Endothelial cell of umbilical vein (primary cell): ENCODE data around the gene AUTS2. TPM values are rescaled to one million over a fixed set of nuclear protein-coding genes. Genes with fewer than 3 reads are reported as not detected.

Source experiments
- BruUV-seq: library from RNA; stranded (reverse); fragments of 400-500 nt; replicated peaks from 2 replicates; lab custom pipeline; 2021; lab: Mats Ljungman, UMichigan
- CTCF ChIA-PET: fragments of 300-600, 350-600 bp; sonication (Branson Sonifier 250); formaldehyde crosslinking; loops from one replicate; lab custom pipeline; 2021; ENCODE audit warnings: antibody characterized with exemption, inconsistent platforms; lab: Charles Lee
- POLR2A ChIA-PET: fragments of 300-600, 350-600 bp; sonication (Branson Sonifier 250); formaldehyde crosslinking; loops from one replicate; lab custom pipeline; 2021; ENCODE audit warnings: antibody characterized with exemption, inconsistent platforms; lab: Charles Lee
- DNase-seq: peaks from one replicate; pipeline ENCODE4 v3.0.0-alpha.2; 2011; ENCODE audit warnings: low read depth, low spot score
- FAIRE-seq: peaks from 2 replicates; lab custom pipeline; 2011; peaks lifted over from hg19 to GRCh38; lab: Jason Lieb, UNC
- H2AFZ ChIP-seq: 2 replicates; pipeline ENCODE4 v1.6.0; 2012; ENCODE audit warnings: low read depth, low read length, control low read depth, inconsistent platforms
- H3K27ac ChIP-seq: 2 replicates; pipeline ENCODE4 v1.5.1; 2011; ENCODE audit warnings: low read depth, mild to moderate bottlenecking, control low read depth, low read length, moderate library complexity; ENCODE audit not compliant: insufficient read depth
- H3K27me3 ChIP-seq, 2 experiments: 2 replicates each; pipeline versions ENCODE4 v1.6.0 to v1.6.1; 2011; ENCODE audit warnings: low read length in 2 of 2, mixed read lengths in 1 of 2; ENCODE audit not compliant: control insufficient read depth in 2 of 2, insufficient read depth in 2 of 2
- H3K36me3 ChIP-seq, 2 experiments: 2 replicates in 1 of 2; 3 replicates in 1 of 2; pipeline ENCODE4 v1.5.1; 2011; ENCODE audit warnings: low read length in 2 of 2, mild to moderate bottlenecking in 1 of 2, moderate library complexity in 1 of 2; ENCODE audit not compliant: control insufficient read depth in 2 of 2, insufficient read depth in 2 of 2; ENCODE audit errors: extremely low read depth in 1 of 2
- H3K4me1 ChIP-seq: 3 replicates; pipeline ENCODE4 v1.5.1; 2011; ENCODE audit warnings: mild to moderate bottlenecking, low read length; ENCODE audit not compliant: control insufficient read depth, insufficient read depth; ENCODE audit errors: extremely low read depth
- H3K4me2 ChIP-seq: 2 replicates; pipeline ENCODE4 v1.6.1; 2011; ENCODE audit warnings: low read length, control low read depth, mixed read lengths; ENCODE audit not compliant: insufficient read depth
- H3K4me3 ChIP-seq, 3 experiments: fragments of 200-600 bp in 1 of 3; sonication (generic), shearing (Covaris generic) in 1 of 3; replicated peaks in 1 of 3; 2 replicates each; pipeline ENCODE4 v1.5.1; 2011 to 2016; ENCODE audit warnings: control low read depth in 3 of 3, low read length in 3 of 3, mild to moderate bottlenecking in 2 of 3, inconsistent platforms in 1 of 3, low read depth in 1 of 3, moderate library complexity in 1 of 3; ENCODE audit not compliant: insufficient read depth in 1 of 3
- H3K79me2 ChIP-seq: 2 replicates; pipeline ENCODE4 v1.6.0; 2012; ENCODE audit warnings: low read length, inconsistent platforms; ENCODE audit not compliant: control insufficient read depth, insufficient read depth
- H3K9ac ChIP-seq: replicated peaks from 2 replicates; pipeline ENCODE3; 2011; ENCODE audit warnings: low read length, control low read depth; ENCODE audit not compliant: insufficient read depth; ENCODE audit errors: extremely low read depth
- H3K9me1 ChIP-seq: replicated peaks from 3 replicates; pipeline ENCODE4 v1.6.0; 2011; ENCODE audit warnings: mild to moderate bottlenecking, low read length; ENCODE audit not compliant: control insufficient read depth, insufficient read depth; ENCODE audit errors: extremely low read depth
- H3K9me3 ChIP-seq: replicated peaks from 2 replicates; pipeline ENCODE4 v1.5.1; 2012; ENCODE audit warnings: low read length, inconsistent platforms; ENCODE audit not compliant: control insufficient read depth, insufficient read depth
- H4K20me1 ChIP-seq: replicated peaks from 2 replicates; pipeline ENCODE3; 2011; ENCODE audit warnings: mild to moderate bottlenecking, low read length; ENCODE audit not compliant: control insufficient read depth, insufficient read depth; ENCODE audit errors: extremely low read depth
- EZH2 ChIP-seq: IDR thresholded peaks from 2 replicates; pipeline ENCODE4 v1.6.1; 2012; ENCODE audit warnings: borderline replicate concordance, low read depth, mild to moderate bottlenecking, moderate library complexity, low read length, inconsistent platforms; ENCODE audit not compliant: severe bottlenecking
- FOS ChIP-seq: IDR thresholded peaks from 2 replicates; pipeline ENCODE4 v1.6.1; 2011; ENCODE audit warnings: mild to moderate bottlenecking, low read length, moderate library complexity, borderline replicate concordance; ENCODE audit not compliant: insufficient read depth
- GATA2 ChIP-seq: IDR thresholded peaks from 2 replicates; pipeline ENCODE4 v1.7.0; 2011; ENCODE audit warnings: low read depth, mild to moderate bottlenecking, moderate library complexity, mixed read lengths, low read length; ENCODE audit not compliant: insufficient read length, insufficient read depth
- JUN ChIP-seq: IDR thresholded peaks from 2 replicates; pipeline ENCODE4 v1.6.1; 2011; ENCODE audit warnings: borderline replicate concordance, low read depth; ENCODE audit not compliant: insufficient read length, insufficient read depth
- MYC ChIP-seq: IDR thresholded peaks from one replicate; pipeline ENCODE4 v1.6.1; 2011; ENCODE audit warnings: mild to moderate bottlenecking, low read depth, low read length
- POLR2A ChIP-seq: IDR thresholded peaks from 2 replicates; pipeline ENCODE4 v1.6.1; 2012; ENCODE audit warnings: low read depth, mild to moderate bottlenecking, control low read depth, low read length
- POLR2AphosphoS5 ChIP-seq: IDR thresholded peaks from 2 replicates; pipeline ENCODE4 v1.6.1; 2012; ENCODE audit warnings: low read depth, mild to moderate bottlenecking, control low read depth, low read length, moderate library complexity; ENCODE audit not compliant: insufficient read depth
- dilution Hi-C: fragments of 300-500 bp; cut with MboI; formaldehyde crosslinking; loops from one replicate; pipeline ENCODE4 v1.15.0; 2019; ENCODE audit warnings: low sequenced_read_pairs; ENCODE audit not compliant: extremely low pct_ligation_motif_present
- intact Hi-C: fragments of 100-400 bp; cut with micrococcal nuclease; formaldehyde crosslinking; loops from one replicate; pipeline ENCODE4 v1.10.0; 2022
- polyA plus RNA-seq, 4 experiments: library from polyadenylated mRNA; depleted of rRNA in 3 of 4; stranded (reverse) in 3 of 4; unstranded in 1 of 4; fragments of >200 nt; gene quantifications; 2 replicates each; pipeline versions ENCODE4 v1.2.1 to v1.2.3, GENCODE V29; 2011 to 2012; ENCODE audit warnings: missing spikeins in 1 of 4
- total RNA-seq: library from RNA; stranded (reverse); gene quantifications from 2 replicates; pipeline ENCODE4 v1.2.3, GENCODE V29; 2021
- TF ChIP-seq, protein P1 (sequence below), 2 donors: IDR thresholded peaks; 1 replicate in 1 of 2; 2 replicates in 1 of 2; pipeline ENCODE4 v1.5.1; 2011; ENCODE audit warnings: low read length in 2 of 2, mild to moderate bottlenecking in 2 of 2, moderate library complexity in 2 of 2, control low read depth in 1 of 2, inconsistent platforms in 1 of 2, low read depth in 1 of 2; ENCODE audit not compliant: insufficient read depth in 1 of 2; ENCODE audit errors: extremely low read depth in 1 of 2
- TF ChIP-seq, protein P2 (sequence below): IDR thresholded peaks from 2 replicates; pipeline ENCODE4 v1.6.1; 2011; ENCODE audit not compliant: insufficient read depth, insufficient read length

The AUTS2 gene
- total and polyA plus RNA-seq, 2 donors (not counting 3 experiments of a cell fraction or from before 2014, with no cell fraction given), result 0.59 to 8.0 TPM

- no peaks in the 10 kb centered on the region for H4K20me1 ChIP-seq
- FAIRE-seq (no peak), DNase-seq (no peak)
- CTCF ChIA-PET, result no interaction called here
- H3K4me2 ChIP-seq, result no peak overlapping the region
- peaks cover 4% of the 10 kb centered on the region for H3K9me3 ChIP-seq
- H3K4me3 ChIP-seq, result no peak overlapping the region
- no peaks in the 10 kb centered on the region for H3K36me3 ChIP-seq
- H2AFZ ChIP-seq, result no peak overlapping the region
- no peaks in the 10 kb centered on the region for H3K79me2 ChIP-seq
- dilution Hi-C loops (no loop called here), intact Hi-C loops (no loop called here)
- TF ChIP-seq MYC (no peak), GATA2 (no peak)
- no TSS peak for BruUV-seq
- POLR2A ChIA-PET, result no interaction called here
- H3K9ac ChIP-seq, result no peak overlapping the region
- H3K27ac ChIP-seq, result no peak overlapping the region
- H3K9me1 ChIP-seq, result no peaks in the 10 kb centered on the region
- no peaks in the 10 kb centered on the region for H3K27me3 ChIP-seq
- H3K4me1 ChIP-seq, result no peaks in the 10 kb centered on the region
Observed at GRCh38 chr7:69912846-69913245, 314.6 kb downstream of the AUTS2 start.

- dilution Hi-C loops, result no loop called here
- H3K9ac ChIP-seq, result no peak overlapping the region
- no peaks in the 10 kb centered on the region for H3K27me3 ChIP-seq
- DNase-seq (no peak), FAIRE-seq (no peak)
- ChIA-PET CTCF (no interaction called here), POLR2A (no interaction called here)
- no peaks in the 10 kb centered on the region for H3K9me1 ChIP-seq
- intact Hi-C loops, result no loop called here
- H2AFZ ChIP-seq, result no peak overlapping the region
- H3K9me3 ChIP-seq, result no peaks in the 10 kb centered on the region
- H3K4me1 ChIP-seq, result no peaks in the 10 kb centered on the region
- no peaks in the 10 kb centered on the region for H3K36me3 ChIP-seq
- no TSS peak for BruUV-seq
- H3K27ac ChIP-seq, result no peak overlapping the region
- H4K20me1 ChIP-seq, result no peaks in the 10 kb centered on the region
- H3K4me2 ChIP-seq, result no peak overlapping the region
- no peak for TF ChIP-seq JUN
- no peak for TF ChIP-seq FOS
- TF ChIP-seq POLR2AphosphoS5, result no peak
- no peak for TF ChIP-seq MYC
- TF ChIP-seq GATA2, result no peak
- TF ChIP-seq, protein P1, sequence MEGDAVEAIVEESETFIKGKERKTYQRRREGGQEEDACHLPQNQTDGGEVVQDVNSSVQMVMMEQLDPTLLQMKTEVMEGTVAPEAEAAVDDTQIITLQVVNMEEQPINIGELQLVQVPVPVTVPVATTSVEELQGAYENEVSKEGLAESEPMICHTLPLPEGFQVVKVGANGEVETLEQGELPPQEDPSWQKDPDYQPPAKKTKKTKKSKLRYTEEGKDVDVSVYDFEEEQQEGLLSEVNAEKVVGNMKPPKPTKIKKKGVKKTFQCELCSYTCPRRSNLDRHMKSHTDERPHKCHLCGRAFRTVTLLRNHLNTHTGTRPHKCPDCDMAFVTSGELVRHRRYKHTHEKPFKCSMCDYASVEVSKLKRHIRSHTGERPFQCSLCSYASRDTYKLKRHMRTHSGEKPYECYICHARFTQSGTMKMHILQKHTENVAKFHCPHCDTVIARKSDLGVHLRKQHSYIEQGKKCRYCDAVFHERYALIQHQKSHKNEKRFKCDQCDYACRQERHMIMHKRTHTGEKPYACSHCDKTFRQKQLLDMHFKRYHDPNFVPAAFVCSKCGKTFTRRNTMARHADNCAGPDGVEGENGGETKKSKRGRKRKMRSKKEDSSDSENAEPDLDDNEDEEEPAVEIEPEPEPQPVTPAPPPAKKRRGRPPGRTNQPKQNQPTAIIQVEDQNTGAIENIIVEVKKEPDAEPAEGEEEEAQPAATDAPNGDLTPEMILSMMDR (IDR thresholded peaks at IDR 0.05; ENCODE audit: extremely low read depth in 1 of 2, insufficient read depth in 1 of 2, low read depth in 1 of 2, low read length in 2 of 2), result no peak
- no peak for TF ChIP-seq EZH2
- TF ChIP-seq, protein P2, sequence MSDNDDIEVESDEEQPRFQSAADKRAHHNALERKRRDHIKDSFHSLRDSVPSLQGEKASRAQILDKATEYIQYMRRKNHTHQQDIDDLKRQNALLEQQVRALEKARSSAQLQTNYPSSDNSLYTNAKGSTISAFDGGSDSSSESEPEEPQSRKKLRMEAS, result no peak
- TF ChIP-seq POLR2A, result no peak
- H3K79me2 ChIP-seq, result no peaks in the 10 kb centered on the region
- H3K4me3 ChIP-seq, result no peak overlapping the region
Observed at GRCh38 chr7:69919426-69920111, 321.3 kb downstream of the AUTS2 start.
